GM19397 (cell line): ENCODE data around the gene CNOT4.

Experiments used
- ATAC-seq: cut with Tn5 transposase; IDR thresholded peaks from one replicate; pipeline ENCODE4 v1.9.1; 2021; ENCODE audit warnings: mild to moderate bottlenecking, moderate library complexity; ENCODE audit not compliant: unreplicated experiment

Gene CNOT4, protein sequence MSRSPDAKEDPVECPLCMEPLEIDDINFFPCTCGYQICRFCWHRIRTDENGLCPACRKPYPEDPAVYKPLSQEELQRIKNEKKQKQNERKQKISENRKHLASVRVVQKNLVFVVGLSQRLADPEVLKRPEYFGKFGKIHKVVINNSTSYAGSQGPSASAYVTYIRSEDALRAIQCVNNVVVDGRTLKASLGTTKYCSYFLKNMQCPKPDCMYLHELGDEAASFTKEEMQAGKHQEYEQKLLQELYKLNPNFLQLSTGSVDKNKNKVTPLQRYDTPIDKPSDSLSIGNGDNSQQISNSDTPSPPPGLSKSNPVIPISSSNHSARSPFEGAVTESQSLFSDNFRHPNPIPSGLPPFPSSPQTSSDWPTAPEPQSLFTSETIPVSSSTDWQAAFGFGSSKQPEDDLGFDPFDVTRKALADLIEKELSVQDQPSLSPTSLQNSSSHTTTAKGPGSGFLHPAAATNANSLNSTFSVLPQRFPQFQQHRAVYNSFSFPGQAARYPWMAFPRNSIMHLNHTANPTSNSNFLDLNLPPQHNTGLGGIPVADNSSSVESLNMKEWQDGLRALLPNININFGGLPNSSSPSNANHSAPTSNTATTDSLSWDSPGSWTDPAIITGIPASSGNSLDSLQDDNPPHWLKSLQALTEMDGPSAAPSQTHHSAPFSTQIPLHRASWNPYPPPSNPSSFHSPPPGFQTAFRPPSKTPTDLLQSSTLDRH

DNA sequence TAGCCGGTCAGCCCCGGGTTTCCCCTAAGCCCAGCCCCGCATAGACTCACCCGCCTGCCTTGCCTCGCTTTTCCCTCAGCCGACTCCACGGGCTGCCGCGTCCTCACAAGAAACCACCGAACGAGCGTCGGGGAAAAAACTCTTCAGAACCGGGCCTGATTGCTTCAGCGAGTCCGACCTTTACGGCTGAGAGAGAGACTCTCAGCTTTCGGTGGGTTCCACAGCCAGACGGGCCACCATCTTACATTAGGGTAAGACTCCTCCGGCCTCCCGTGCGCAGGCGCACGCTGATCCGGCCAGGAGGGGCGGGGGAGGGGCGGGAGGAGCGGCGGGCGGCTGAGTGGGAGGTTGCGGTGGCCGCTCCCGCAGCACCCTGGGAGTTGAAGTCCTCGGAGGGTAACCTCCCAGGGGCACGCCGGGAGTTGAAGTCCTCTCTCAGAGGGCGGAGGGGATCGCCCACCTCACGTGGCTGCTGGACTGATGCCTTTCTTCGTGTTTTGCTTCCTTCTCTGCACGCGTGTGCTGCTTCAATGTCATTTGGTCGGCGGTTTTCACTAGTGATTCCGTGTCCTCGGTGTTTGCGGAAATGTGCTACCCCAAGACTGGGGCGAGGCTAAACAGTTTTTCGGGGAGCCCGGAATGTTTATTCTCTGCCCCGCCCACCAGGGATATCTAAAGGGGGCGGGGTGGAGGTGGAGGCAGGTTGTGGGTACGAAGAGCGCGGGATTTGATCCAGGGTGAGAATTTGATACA, at the start of gene CNOT4:
TSS of gene CNOT4 (minus strand) at position 264 of the 753 bp plus-strand sequence. CDS start 71,771 bp downstream, outside the sequence.
- ATAC-seq = peak; percentile 97

DNA sequence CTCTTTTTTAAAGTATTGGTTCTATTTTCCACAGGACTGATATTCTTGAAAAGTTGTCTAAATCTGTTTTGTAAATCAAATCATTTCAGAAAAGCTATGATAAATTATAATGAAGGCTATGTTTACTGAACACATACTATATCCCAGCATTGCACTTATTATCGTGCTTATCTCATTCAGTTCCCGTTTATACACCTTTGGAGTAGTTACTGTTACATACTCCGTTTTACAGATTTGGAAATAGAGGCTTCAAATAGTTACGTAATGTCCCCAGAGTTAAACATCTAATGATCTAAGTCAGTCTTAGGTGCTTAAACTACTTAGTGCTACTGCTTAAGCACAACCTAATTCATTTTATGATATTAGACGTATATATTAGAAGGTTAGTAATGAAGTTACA, 49.0 kb upstream of the CNOT4 start:
- ATAC-seq = no peak

DNA sequence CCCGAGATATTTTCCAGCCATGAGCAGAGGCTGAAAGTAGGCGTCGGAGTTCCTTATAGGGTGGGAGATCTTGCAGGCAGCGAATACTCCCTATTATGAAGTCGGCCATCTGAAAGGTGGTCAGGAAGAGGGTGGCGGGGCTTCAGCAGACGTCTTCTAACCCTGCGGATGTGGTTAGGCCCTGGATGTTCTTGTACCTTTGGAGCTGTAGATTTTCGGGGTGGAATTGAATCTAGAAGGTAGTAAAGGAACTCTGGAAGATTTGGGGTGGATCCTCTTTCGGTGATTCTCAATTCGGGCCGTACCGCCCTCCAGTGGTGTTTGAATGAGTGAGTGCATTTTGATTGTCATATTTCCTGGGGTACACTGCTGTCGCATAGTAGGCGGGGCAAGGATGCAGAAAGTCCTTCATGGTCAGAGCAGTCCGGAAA, 48.5 kb upstream of the CNOT4 start:
- peak; percentile 47 for ATAC-seq

DNA sequence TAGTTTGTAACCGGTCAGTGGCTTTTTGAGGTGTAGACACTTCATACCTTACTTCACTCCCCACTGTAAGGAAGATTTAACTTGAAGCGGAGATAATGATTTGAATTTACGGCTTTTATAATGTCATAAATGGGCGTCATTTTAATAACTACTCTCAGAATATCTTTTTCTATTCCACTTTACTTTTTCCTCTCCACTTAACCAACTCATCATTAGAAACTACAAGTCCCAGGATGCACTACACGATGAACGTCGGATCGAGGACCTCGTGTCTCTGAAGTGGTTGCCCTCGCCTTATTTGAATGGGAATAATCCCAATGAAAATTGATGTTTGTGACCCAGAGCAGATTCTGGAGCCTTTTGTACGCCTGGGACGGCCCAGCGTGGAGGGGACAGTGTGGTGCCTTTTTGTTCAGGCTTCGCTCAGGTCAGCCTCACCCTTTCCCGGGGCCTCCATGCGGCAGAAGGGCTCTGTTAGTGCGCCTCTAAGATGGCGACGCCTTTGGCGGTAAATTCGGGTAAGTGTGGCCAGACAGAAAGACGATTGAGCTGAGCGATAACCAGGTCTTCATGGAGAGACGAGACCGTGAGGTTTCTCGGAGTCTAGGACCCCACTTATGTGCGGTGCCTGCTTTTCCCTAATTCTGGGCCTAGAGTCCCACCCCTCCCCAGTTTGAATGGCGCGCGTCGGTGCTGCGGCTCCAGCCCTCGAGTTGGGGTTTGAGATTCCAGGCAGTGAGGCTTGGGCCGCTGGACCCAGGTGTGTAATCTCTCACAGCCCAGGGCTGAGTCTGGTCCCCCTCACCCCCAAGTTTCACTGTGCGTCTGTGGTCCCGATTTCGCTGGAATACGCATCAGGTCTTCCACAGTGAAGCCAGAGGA, 47.8 kb upstream of the CNOT4 start, which contains the start of gene NUP205:
TSS of gene NUP205 (plus strand) at position 463 of the 882 bp plus-strand sequence. CDS start at position 491, 28 bp downstream.
- ATAC-seq = peak; percentile 79

DNA sequence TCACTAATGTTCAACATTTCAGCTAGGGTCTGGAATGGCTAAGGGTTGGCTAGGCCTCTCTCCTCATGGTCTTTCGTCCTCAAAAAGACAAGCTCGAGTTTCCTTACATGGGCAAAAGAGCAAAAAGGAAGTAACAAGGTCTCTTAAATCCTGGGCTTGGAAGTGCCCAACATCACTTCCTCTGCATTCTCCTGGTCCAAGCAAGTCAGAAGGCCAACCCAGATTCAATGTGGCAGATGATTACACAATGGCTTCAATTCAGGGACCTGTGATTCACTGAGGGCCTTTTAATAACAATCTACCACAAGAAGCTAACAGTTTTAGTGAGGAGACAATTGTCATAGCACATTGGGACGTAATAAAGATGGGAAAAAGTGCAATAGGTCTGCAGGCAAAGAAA, 43.4 kb upstream of the CNOT4 start:
- ATAC-seq = no peak

DNA sequence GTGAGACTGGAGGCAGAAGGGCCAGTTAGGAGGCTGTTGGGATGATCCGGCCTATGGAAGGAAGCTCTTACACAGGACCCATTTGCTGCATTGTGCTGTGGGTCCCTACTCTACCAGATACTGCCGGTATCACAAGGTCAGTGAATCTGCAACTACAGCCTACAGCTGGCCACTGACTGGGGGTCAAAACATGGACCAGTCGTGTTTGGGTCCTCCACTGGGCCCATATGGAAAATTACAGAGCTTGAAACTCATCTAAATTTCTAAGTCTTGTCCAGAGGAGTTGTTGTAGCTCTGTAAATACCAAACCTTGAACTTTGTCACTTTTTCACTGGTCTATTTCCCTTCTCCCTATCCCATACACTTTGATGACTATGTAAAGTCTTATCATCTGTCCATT, 42.2 kb upstream of the CNOT4 start:
- no peak for ATAC-seq

DNA sequence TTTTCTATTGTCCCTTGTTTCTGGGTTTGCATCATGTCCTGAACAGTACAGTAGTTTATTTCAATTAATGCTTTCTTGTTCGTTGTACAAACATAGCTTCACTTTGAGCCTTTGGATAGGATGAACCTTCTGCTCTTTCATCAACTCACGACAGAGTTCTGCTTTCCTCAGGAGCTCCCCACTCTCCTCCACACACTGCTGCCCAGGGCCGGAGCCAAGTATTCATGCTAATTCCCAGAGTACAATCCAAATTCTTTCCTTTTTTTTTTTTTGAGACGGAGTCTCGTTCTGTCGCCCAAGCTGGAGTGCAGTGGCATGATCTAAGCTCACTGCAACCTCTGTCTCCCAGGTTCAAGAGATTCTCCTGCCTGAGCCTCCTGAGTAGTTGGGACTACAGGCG, 40.3 kb upstream of the CNOT4 start:
- ATAC-seq = no peak

DNA sequence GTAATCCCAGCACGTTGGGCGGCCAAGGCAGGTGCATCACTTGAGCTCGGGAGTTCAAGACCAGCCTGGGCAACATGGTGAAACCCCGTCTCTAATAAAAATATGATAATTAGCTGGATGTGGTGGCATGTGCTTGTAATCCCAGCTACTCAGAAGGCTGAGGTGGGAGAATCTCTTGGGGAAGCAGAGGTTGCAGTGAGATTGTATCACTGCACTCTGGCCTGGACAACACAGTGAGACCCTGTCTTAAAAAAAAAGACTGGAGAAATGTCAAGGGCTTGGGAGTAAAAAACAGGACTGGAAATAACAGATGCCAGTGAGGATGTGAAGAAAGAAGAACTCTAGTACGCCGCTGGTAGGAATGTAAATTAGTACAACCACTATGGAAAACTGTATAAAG, 31.1 kb upstream of the CNOT4 start:
- ATAC-seq = no peak

DNA sequence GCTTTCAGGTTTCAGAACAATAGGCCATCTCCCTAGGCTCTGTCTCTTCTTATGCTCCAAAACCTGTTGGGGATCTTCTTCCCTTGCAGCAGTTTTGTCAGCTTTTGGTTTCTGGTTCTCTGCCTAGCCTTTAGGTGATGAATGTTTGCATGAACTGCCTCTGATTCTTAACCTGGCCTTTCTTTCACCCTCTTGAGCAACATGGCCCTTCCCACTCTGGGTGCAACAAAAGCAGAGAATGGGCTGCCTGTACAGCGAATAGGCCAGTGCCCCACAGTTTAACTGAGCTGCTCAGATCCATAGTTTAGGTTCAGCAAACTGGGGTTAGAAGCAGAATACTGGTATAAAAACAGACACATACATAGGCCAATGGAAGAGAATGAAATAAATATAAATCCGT, 29.7 kb upstream of the CNOT4 start:
- ATAC-seq = no peak

DNA sequence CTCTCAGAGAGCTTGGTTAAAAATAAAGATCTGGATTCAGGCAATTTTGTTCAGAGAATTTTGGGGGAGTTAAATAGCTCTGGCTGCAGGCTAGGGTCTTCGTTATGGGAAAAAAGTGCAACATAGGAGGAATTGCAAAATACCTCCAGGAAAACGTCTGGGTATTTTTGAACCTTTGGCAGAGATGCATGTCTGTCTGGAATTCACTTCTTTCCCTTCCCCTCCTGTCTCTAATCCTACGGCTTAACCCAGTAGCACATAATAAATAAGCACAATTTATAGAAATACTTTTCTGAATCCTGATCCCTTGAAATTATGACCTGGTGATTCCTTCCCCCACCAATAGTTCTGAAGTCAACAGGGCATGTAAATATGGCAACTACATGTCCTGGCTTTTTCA, 28.5 kb upstream of the CNOT4 start:
- no peak for ATAC-seq

DNA sequence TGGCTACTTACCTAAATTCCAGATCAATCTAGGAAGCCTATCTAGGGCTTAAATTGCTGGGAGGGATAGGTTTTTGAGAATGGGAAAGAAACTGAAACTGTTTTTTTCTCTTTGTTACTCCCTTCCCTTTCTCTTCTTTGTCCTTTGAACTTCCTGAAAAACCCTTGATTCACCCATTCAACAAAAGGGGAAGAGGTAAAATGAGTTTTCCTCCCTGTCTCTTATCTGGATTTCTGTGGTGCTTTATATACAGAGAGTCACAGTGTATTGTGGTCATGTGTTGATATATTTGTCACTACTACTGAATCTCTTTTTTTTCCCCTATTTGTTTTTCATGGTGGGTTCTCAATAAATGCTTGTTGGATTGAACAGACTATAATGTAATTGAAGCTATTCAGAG, 28.0 kb upstream of the CNOT4 start:
- no peak for ATAC-seq

DNA sequence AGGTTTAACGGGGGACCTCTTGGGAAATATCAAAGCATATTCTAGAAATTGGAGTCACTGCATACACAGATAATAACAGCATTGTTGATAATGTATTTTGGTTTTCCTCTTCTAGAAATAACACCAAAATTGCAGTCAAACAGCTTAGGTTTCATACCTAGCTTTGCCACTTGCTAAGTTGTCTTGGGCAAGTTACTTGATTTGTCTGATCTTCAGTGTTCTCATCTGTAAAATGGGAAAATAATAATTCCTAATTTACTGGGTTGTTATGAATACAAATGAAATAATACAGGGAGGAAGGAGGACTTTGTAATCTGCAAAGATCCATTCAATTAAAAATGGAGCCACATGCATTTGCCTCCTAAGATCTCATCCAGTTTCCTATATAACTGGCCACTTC, 27.6 kb upstream of the CNOT4 start:
- ATAC-seq = no peak

DNA sequence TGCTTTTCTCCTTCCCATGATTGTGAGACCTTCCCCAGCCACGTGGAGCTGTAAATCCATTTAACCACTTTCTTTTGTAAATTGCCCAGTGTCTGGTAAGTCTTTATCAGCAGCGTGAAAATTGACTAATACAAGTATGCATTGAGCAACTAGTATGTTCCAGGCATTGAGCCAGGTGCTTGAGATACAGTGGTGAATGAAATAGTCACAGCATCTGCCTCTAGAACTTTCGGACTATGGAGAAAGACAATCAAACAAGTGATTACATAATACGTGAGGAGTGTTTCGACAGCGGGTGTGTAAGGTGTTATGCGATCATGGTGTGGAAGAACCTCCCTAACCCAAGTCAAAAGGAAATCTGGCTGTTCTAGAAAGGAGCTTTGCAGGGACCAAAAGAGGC, 26.2 kb upstream of the CNOT4 start:
- no peak for ATAC-seq

DNA sequence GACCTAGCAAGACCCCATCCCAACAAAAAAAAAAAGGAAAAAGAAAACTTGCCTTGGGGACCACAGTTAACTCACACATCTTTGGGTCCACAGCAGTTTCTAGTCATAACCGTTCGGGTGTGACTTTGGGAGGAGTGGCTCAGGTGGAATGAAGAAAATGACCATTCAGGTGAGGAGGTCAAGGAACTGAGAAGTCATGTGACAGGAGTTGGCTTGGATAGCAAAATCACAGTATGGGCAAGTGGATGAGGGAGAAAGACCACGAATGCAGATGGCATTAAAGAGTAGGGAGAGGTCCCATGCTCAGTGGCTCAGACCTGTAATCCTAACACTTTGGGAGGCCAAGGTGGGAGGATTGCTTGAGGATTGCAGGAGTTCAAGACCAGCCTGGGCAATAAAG, 17.1 kb upstream of the CNOT4 start:
- ATAC-seq = no peak

DNA sequence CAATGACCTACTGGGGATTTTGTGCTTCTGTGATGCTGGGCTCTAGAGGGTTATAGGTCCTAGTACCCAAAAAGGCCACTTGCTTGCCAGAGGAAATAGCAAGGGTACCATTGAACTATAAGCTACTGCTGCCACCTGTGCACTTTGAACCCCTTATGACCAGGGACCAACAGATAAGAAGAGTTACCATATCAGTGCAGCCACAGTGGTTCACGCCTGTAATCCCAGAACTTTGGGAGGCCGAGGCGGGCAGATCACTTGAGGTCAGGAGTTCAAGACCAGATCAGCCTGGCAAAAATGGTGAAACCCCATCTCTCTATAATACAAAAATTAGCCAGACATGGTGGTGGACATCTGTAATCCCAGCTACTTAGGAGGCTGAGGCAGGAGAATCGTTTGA, 15.5 kb upstream of the CNOT4 start:
- ATAC-seq = no peak

DNA sequence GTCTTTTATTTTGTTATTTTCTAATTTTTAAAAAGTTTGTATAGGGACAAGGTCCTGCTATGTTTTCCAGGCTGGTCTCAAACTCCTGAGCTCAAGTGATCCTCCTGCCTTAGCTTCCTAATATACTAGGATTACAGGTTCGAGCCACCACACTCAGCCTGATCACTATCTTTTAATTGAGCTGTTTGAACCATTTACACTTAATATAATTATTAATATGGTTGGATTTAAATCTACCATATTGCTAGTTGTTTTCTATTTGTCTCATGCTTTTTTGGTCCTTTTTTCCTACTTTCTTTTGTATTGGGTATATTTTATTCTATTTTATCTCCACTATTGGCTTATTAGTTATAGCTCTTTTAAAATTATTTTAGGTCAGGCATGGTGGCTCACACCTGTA, 13.2 kb upstream of the CNOT4 start:
- no peak for ATAC-seq

DNA sequence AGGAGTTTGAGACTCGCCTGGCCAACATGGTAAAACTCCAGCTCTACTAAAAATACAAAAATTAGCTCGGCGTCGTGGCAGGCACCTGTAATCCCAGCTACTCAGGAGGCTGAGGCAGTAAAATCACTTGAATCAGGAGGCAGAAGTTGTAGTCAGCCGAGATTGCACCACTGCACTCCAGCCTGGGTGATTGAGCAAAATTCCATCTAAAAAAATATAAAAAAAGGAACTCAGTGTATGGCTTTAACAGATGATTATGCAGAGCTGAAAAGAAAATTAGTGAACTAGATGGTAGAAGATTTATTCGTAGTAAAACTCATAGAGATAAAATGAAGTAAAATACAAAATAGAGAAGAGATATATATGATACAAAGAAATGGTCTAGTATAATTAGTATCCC, 12.6 kb upstream of the CNOT4 start:
- ATAC-seq = no peak

DNA sequence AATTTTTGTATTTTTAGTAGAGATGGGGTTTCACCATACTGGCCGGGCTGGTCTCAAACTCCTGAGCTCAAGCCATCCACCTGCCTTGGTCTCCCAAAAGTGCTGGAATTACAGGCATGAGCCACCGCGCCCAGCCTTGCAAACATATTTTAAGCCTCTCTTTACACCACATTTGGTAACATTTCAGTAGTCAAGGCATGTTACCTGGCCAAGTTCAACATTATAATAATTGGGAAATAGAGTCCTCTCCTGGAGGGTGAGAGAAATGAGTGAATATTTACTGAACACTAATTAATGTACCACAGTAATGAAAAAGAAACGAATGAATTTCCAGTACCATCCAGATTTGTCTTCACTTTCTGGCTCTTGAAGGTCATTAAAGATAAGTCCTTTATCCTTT, 10.0 kb upstream of the CNOT4 start:
- no peak for ATAC-seq

DNA sequence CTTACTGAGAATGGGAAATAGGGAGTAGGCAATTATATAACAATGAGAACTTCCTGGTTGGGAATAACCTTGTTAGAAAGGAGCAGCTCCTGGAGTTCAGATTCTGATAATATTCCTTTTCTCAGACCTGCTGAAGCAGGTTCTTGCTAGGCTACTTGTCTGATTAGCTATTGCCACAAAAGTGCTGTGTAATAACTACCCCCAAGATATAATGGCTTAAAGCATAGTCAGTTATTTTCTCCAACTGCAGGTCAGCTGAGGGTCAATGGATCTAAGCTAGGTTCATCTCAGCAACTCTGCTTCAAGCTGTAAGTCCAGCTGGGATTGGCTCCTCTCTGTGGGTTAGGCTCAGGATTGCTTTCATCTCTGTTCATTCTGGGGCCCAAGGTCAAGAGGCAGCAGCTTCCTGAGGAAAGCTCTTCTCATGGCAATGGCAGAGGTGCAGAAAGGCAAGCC, 9.4 kb upstream of the CNOT4 start:
- ATAC-seq = no peak

DNA sequence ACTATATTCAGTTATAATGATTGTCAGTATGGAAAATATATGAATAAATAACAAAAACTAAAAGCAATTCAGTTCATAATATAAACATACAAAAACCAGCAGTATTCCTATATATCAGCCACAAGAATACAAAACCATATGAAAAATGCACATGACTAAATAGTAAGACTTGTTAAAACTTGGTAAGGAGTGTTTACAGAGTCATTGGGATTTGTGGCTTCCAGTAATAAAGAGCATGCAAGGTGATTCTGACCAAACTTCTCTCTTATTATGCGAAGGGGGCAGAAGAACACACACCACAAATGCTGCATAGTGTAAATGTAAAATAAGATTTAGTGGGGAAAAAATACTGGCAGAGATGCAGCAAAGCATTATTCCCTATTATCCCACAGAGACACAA, 8.8 kb upstream of the CNOT4 start:
- ATAC-seq = no peak
